GM18519 (cell line): ENCODE measurements around the gene IKBKE.

Experiments used
- ATAC-seq: cut with Tn5 transposase; IDR thresholded peaks from one replicate; pipeline ENCODE4 v1.9.1; 2021; ENCODE audit warnings: mild to moderate bottlenecking, moderate library complexity; ENCODE audit not compliant: unreplicated experiment, low FRiP score

IKBKE gene

DNA sequence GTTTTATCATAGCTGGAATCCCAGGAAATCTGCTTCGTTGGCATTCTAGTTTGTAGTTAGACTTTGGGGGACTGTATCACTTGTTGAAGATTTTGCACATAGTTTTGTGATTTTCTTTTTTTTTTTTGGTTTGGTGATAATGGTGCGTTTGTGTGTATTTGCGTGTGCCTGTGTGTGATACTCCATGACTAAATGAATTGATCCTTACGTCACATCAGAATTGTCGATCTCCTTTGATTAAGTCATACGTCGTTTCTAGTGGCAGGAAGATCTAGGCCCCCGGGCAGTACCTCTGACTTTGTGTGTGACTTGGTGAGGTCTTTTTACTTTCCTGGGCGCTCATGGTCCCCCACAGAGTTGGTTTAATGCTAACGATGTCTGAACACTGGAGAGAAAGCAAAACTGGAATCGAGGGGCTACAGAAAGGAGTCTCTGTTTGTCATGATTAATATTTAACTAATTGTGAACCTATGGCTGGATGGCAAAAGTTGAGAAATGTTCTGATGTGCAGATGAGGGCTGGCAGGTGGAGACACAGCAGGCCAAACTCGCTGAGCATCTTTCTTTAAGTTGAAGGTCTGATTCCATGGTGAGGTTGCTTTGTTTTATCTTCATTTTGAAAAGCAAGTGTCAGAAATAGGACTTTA, 39.5 kb downstream of the IKBKE start:
- ATAC-seq = no peak

DNA sequence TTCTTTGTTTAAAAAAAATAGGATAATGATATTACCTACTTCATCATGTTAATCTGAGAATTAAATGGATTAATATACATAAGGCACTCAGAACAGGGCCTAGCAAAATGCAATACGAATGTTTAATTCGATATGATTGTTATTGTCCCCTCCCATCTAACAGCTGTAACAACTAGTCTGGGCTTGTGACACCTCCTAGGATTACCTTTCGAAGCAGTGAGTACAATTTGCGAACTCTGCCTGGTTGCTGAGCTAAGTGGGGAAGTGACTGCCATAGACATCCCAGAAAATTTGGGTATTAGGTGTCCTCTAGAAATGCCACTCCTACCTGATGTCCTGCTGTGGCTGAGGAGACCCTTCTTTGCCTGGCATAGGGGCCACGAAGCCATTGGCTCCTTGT, 40.1 kb downstream of the IKBKE start:
- ATAC-seq = no peak

DNA sequence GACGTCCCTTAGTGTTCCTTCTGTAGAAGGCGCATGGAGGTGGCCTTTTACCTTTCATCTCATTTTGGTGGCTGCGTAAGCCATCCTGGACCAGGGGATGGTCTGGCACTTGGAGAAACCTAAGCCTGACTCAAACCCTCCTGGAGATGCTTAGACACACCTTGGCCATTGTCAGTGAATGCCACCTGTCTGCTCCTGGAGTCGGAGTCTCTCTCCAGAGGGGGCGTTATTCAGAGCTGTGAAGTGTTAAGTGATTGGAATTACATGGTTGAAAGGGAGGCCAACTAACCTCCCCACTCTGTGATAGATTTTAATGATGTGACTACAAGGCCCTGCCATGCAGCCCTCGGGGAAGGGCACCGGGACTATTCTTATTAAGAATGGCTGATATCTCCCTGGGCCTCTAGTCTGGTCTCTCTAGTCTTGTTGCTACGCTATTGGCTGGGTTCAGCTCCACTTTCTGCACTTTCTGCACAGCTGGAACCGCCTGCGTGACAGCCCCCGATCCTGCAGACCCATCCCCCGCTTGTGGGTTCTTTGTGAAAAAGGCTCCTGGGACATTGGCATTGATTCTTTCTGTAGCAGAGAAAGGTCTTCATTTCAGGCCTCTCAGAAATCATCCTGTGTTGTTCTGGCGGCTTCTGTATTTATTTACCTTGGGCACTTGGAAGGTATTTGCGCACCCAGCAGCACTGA, 41.2 kb downstream of the IKBKE start:
- ATAC-seq = no peak

DNA sequence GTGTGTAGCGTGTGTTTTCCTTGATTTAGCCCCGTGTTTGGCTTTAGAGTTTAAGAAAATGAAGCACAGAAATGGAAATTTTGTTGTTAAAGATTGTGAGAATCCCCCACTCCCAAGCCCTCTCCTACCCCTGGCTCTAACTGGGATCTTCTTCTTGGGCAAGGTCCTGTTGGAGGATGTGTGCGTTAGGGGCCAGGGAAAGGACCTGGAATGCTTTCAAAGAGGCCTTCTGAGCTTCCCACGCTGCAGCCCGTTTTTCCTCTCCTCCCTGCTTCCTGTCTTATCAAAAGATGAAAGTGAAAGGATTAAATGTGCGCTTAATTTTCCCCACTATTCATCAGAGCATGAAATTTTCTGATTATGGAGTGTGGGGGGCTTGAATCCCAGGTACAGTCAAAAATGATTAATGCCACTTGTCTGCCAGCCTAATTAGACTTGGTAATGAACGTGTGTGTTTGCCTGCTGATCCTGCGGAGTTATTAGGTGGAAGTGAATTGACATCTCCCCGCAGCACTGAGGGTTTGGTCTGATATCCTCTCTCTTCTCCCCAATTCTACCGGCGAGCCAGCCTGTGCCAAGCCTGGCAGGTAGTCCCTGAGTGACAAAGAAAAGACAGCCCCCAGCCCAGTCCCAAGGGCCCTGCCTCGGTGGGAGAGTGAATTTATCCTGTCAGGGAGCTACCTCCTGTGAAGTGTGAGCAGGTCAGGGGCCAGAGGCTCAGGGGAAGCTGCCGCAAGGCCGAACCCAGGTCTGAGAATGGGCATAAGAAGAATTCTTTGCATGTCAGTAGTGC, 42.0 kb downstream of the IKBKE start:
- no peak for ATAC-seq

DNA sequence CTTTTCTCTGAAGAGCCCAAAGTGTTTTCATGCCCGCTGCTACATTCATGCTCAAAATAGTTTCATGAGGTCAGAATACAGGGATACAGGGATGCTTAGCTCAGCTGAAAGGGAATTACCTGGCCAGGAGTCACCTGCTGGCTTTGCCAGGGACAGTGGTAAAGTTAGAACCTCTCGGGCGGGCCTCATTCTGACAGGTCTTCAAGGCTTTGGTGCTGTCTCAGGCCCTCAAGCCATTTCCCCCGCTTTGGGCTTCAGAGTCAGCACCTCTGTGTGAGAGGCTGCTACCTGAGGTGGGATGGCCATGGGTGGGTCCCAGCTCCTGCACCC, 42.5 kb downstream of the IKBKE start:
- ATAC-seq = no peak

DNA sequence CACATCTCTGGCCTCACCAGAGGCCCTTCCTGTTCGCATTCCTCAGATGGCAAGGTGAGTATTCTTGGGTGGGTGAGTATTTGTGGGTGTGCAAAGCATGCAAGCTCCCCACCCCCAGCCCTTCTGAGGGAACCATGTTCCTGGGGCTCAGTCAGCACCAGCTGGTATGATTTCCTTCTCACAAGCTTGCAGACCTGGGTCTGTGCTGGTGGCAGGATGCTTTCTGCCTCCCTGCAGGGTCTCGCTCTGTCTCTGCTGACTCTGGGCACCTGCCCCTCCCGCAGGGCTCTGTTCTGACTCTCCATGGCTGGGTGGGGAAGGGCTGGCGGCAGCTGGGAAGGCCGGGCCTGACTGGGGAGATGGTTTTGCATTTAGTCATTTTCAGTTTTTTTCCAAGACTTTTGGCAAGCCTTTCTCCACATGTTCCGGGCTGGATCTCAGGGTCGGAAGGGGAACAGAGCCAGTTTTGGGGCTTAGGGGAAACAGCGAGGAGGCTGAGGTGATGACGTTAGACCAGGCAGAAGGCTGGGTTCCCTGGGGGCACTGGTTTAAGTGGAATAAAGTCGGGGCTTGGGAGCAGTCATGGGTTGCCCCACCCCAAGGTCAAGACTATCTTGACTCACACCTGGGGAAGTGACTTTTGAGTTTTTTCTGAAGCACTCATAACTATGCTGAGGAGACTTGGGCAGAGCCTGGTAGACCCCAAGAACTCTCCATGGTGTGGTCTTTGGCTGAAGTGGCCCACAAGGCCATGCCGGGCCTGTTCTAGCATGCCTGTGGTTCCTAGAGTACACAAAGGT, 43.2 kb downstream of the IKBKE start:
- ATAC-seq = no peak

DNA sequence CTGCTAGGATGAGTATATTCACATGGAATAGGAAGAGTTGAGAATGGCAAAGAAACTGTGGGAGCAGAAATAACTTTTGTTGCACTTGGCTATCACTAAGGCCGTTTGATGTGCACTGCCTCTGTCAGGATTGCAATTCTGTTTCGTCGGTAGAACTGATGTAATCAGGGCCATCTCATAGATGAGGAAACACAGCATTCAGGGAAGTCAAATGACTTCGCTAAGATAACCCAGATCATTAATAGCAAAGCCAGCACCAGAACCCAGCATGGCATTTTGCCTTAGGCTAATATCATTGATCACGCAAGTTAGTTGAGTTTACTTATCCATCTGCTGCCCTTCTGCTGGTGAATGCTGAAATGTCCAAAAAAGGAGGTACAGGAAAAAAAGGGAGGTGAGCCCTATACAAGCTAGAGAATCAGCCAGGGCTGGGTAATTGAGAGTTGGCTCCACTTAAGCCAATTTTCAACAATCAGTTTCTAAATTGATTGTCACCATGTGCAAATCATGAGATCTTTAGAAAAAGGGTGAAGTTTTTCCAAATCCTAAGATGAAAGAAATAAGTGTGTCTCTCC, 44.6 kb downstream of the IKBKE start:
- no peak for ATAC-seq

DNA sequence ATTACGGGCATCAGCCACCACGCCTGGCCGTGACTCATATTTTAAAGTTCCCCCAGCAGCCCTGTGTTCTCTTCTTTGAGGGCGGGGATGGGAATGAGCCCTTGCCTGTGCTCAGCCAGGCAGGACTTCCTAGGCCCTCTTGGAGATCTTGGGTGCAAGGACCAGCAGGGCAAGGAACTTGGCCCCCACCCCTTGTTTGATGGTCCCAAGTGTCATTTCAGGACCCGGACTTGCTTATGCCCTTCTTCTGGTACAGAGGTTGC, 46.4 kb downstream of the IKBKE start:
- ATAC-seq = no peak

DNA sequence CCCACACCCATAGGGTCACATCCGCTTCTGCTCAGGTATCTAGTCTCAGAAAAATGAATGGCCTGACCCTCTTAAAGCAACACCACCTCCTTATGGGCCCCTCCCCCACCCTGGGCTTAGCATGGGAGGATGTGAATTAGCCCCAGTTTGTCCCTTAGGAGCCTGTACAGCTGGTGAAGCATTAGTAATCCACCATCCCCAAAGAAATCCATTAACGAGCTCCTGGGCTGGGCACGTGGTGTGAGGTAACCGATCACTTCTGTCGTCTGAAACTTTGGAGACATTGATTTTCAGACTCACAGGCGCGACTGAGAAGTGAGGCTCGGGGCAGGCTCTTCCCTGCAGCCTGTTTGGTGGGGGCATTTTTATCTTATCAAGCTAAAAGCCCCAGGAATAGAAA, 47.5 kb downstream of the IKBKE start:
- ATAC-seq = no peak

DNA sequence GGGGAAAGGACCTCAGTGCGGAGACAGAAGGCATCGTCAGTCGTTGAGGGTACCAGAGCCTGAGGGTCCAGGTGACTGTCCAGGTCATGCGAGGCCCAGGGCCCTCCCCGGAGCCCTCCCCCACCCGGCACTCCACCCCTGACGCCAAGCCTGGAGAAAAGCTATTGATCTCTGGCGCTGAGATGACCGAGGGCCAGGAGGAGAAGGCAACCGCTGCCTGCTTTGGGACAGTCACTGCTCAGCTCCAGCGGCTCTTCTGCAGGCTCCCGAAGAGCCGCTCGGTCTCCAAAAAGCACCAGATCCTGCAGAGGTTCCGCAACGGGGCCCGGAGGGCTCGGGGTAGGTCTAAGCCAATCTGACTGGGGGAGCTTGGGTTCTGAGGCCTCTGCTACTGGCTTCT, 47.9 kb downstream of the IKBKE start:
- ATAC-seq = no peak

DNA sequence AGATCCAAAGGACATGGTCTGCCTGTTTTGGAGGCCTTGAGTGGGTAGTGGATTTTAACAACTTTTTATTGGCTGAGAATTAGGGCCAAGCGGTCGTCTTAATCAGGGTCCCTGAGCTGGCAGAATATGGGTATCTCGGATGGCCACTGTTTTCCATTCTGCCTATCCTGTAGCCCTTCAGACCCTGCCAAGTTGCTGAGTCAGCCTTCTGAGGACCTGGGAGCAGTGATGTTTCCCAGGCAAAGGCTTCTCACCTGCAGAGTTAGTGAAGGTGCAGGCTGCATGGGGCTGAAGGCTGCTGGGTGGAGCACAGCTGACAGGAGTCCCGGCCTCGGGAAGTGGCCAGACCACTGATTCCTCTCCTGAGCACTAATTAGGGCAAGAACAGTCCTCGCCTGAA, 48.5 kb downstream of the IKBKE start:
- no peak for ATAC-seq

DNA sequence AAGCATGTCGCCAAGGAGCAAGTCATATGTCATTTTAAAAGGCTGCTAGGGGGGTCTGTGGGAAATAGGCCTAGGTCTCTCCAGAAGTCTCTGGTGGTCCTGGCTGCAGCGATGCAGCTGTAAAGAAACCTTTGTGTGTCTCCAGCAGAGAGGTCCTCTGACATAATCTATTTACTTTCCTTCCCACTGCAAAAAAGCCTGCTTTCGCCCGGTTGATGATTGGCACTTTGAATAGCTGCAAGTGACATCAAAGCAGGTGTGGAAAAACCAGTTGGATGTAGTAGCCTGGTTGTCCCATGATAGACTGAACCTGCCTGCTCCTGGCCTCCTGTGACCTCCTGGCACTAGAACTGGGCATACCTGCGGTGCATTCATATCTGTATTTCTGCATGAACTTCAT, 50.9 kb downstream of the IKBKE start:
- ATAC-seq = no peak

DNA sequence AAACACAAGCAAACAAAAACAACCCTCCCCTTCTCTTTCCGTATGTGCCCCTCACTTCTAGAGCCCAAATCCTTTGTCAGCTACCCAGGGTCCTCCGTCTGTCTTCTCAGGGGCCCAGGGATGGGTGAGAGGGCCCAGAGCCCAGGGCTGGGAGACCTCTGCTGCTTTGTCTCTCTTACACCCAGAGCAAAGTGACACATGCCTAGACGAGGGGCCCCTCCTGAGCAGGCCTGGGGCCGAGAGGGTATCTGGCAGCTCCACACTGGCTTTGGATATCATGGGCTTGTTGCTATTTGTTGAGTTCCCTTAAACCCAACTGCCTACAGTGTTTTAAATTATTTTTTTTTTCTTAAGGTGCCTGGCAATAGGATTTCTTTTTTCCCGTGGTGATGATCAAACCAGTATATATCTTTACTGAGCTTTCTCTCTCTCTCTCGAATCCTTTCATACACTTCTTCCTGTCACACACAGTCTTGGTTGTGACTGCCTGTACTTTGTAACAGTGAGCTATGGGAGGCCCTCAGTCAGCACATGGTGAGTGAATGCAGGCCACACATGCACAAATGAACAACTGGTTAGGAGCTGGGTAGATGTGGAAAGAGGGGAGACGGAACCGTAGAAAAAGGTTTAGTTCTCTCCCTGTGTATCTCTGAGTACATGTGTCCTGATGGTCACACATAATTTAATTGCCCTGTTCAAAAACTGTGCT, 51.6 kb downstream of the IKBKE start:
- no peak for ATAC-seq

DNA sequence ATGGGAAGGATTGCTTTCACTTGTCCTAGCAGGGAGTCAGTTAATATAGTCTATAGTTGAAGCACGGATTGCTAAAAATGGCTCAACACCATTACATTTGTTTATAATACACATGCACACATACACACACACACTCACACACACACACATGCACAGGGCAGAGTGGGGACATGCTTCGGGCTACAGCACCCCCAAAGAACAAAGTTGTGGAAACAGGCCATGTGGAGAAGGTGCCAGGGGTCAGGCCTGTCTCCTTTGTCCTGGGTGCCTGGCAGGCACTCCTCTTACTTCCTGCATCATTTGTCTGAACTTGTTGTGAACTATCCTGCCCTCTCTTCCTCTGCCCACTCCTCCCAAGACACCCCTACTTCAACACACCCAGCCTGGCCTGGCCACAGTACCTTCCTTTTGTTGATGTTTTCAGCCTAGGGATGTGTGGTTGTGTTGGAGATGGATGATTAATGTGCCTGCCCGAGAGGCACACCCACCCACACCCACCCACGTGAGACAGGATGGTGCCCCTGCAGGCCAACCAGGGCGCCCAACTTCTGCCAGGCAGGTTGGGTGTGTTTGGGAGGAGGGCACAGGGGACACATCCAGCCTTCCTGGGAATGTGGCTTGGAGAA, 54.6 kb downstream of the IKBKE start:
- ATAC-seq = no peak

DNA sequence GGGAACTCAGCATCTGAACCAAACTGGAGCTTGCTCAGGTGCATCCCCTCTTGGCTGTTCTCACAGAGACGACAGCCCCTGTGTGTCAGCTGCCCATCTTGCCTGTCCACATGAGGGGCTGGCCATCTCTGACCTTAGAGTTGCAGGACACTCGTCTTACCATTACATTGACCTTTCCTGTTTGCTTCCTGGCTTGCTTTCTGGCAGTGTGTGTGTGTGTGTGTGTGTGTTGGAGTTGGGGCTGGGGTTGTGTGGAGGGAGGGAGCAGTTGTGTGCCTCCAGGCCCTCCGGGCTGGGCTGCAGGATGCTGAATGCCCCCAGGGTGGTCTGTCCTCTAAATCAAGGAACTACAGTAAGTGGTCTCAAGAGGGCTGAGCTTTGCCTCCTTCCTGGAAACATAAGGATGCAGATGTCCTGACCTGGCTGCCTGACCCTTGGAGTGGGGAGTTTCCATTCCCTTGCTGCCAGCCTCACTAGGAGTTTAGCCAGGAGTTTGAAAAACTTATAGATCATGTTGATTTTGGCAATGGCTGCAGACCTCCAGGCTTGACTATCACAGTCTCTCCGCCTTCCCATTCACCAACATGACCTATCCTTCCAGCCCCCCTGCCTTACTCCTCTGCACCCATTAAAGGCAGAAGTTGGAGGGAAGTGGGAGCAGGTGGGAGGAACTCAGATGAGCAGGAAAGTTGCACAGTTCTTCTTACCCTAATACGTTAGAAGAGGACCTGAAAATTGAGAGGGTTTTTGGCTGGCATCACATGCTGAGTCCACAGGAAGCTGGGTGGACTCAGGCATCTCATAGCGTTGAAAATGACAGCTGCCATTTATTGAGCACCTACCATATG, 56.0 kb downstream of the IKBKE start:
- no peak for ATAC-seq

DNA sequence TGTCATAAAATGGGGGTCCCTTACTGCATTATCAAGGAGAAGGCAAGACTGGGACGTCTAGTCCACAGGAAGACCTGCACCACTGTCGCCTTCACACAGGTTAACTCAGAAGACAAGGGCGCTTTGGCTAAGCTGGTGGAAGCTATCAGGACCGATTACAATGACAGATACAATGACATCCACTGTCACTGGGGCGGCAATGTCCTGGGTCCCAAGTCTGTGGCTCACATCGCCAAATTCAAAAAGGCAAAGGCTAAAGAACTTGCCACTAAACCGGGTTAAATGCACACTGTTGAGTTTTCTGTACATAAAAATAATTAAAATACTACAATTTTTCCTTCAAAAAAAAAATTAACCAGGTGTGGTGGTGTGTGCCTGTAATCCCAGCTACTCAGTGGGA, 59.1 kb downstream of the IKBKE start:
- no peak for ATAC-seq

DNA sequence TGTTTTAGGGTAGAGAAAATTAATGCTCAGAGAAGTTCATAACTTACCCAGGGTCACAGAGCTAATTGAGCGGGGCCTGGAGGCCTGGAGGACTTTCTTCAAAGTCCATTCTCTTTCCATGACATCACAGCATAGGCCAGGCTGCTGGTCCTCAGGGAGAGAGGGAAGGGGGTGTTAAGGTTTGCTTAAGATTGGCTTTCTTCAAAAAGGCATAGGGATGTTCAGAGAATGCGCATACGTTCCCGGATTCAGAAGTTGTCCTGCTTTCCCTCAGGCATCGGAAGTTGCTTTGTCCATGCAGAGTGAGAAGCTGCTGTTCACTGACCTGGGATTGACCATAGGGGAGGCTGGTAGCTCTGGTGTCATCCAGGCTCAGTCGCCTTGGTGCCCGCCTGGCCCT, 62.1 kb downstream of the IKBKE start:
- no peak for ATAC-seq

DNA sequence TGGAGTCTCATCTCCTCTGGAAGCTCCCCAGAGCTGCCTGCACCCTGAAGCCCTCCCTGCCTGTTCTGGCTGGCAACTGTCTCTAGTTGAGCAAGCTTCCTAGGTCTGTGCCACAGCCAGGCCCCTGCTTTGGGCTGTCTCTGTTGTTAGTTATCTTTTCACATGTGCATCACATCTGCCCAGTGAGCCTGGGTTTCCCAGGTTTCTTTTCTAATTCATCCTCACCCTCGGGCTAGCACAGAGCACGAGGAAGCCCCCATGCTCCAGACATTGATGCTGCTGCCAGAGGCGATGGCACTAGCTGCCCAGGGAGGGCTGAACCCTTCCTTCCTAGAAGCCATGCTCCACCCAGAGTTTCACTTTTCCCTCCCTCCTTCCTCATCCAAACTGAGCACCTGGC, 64.3 kb downstream of the IKBKE start:
- no peak for ATAC-seq

DNA sequence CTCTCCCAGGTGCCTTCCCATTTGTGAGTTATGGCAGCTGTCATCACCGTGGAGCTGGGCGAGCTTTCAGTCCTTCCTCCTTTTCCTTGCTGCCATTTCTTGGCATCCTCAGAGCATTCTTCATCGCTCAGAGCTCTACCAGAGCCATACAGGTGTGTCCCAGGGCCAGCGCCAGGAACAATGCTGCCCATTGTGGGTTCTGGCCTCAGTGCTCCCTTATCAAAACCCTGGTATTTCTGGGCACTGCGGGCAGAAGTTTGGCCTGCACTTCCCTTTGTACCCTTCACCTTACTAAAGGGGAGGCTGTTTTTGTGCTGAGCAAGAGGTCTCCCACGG, 65.5 kb downstream of the IKBKE start:
- ATAC-seq = no peak
